OCI-LY3 (cell line): ENCODE results near the gene NR3C1.

Source experiments
- H2AFZ ChIP-seq: fragments of 200-600, 300-600 bp; shearing (Covaris generic); 2 replicates; pipeline ENCODE4 v1.6.0; 2014; ENCODE audit warnings: antibody characterized with exemption, low read depth, low read length
- H3K27ac ChIP-seq: fragments of 200-600, 300-600 bp; sonication (generic); 2 replicates; pipeline ENCODE4 v1.5.1; 2014; ENCODE audit warnings: mild to moderate bottlenecking, low read length, moderate library complexity, mixed read lengths
- H3K27me3 ChIP-seq: fragments of 200-600, 300-600 bp; sonication (generic); 2 replicates; pipeline ENCODE4 v1.6.1; 2014; ENCODE audit warnings: low read depth, low read length, mixed read lengths
- H3K36me3 ChIP-seq: fragments of 200-600, 300-600 bp; sonication (generic); replicated peaks from 2 replicates; pipeline ENCODE3; 2014; ENCODE audit warnings: low read depth, low read length, mixed read lengths
- H3K4me1 ChIP-seq: fragments of 300-600, 200-600 bp; sonication (generic); 2 replicates; pipeline ENCODE4 v1.6.1; 2014; ENCODE audit warnings: low read length, mixed read lengths
- H3K4me2 ChIP-seq: fragments of 200-600, 300-600 bp; sonication (generic); 2 replicates; pipeline ENCODE4 v1.6.1; 2014; ENCODE audit warnings: low read length, mixed read lengths
- H3K4me3 ChIP-seq: fragments of 300-600, 200-600 bp; sonication (generic); 2 replicates; pipeline ENCODE4 v1.5.1; 2014; ENCODE audit warnings: antibody characterized with exemption, mild to moderate bottlenecking, low read length, moderate library complexity
- H3K79me2 ChIP-seq: fragments of 300-600, 200-600 bp; shearing (Covaris generic); 2 replicates; pipeline ENCODE4 v1.6.1; 2014; ENCODE audit warnings: mild to moderate bottlenecking, low read length, mixed read lengths
- H3K9ac ChIP-seq: fragments of 300-600, 200-600 bp; shearing (Covaris generic); 2 replicates; pipeline ENCODE4 v1.6.0; 2014; ENCODE audit warnings: mild to moderate bottlenecking, low read length, moderate library complexity
- H3K9me3 ChIP-seq: fragments of 200-600, 300-600 bp; shearing (Covaris generic); 2 replicates; pipeline ENCODE4 v1.6.1; 2014; ENCODE audit warnings: low read length, mixed read lengths; ENCODE audit not compliant: insufficient read depth
- H4K20me1 ChIP-seq: fragments of 200-600, 300-600 bp; sonication (generic); 2 replicates; pipeline ENCODE4 v1.6.1; 2016; ENCODE audit warnings: low read length, mixed read lengths; ENCODE audit not compliant: insufficient read depth
- CTCF ChIP-seq: fragments of 200-600, 300-600 bp; sonication (generic); IDR thresholded peaks from 2 replicates; pipeline ENCODE4 v1.5.1; 2014; ENCODE audit warnings: antibody characterized with exemption, low read length, low read depth
- EZH2phosphoT487 ChIP-seq: fragments of 200-600 bp; shearing (Covaris generic); IDR thresholded peaks from 2 replicates; pipeline ENCODE4 v1.6.1; 2018; ENCODE audit warnings: antibody characterized with exemption, mixed run types, low read depth

Gene NR3C1

GRCh38 chr5:143341807-143342570 lies 61.5 kb downstream of the NR3C1 start:
- H2AFZ ChIP-seq = no peak overlapping the region
- H3K27ac ChIP-seq = peak overlapping the region; percentile 48
- H4K20me1 ChIP-seq = peaks cover 89% of the 10 kb centered on the region
- no peaks in the 10 kb centered on the region for H3K9me3 ChIP-seq
- no peak for TF ChIP-seq CTCF
- no peak for TF ChIP-seq EZH2phosphoT487
- no peak overlapping the region for H3K4me3 ChIP-seq
- H3K9ac ChIP-seq = no peak overlapping the region
- peaks cover 20% of the 10 kb centered on the region for H3K36me3 ChIP-seq
- peaks cover 28% of the 10 kb centered on the region for H3K4me1 ChIP-seq
- H3K4me2 ChIP-seq = peak overlapping the region; percentile 54
- peaks cover 98% of the 10 kb centered on the region for H3K79me2 ChIP-seq
- no peaks in the 10 kb centered on the region for H3K27me3 ChIP-seq

DNA sequence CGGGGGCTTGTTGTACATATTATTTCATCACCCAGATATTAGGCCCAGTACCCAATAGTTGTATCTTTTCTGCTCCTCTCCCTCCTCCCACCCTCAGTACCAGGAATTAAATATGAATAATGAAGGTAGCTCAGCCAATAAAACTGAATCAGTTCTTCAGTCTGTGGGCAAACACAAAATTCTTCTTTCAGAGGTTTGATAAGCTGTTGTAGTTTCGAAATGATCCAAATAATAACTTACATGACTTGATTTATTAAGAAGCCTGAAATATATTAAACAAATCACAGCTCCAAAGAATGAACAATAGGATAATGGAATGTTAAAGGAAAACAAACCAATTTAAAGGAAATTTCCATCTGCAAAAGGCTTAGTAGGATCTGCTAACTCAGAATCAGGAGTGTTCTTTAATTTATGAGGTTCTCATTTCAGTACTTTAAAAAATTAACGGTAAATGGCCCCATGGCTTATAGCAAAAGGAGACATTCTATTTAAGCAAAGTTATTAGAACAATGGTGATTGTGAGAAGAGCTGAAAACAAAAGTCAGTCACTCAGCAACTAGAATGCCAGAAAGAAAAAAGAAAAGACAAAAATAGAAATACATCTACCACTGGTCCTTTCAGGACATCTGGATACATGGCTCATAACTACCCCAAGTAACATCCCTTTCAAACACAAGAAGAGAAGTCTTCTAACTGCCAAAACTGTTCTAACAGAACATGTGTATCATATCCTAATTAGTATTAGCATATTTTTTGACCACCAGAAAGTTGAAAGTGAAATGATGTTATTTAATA lies 62.4 kb downstream of the NR3C1 start:
- no peak overlapping the region for H3K27ac ChIP-seq

DNA sequence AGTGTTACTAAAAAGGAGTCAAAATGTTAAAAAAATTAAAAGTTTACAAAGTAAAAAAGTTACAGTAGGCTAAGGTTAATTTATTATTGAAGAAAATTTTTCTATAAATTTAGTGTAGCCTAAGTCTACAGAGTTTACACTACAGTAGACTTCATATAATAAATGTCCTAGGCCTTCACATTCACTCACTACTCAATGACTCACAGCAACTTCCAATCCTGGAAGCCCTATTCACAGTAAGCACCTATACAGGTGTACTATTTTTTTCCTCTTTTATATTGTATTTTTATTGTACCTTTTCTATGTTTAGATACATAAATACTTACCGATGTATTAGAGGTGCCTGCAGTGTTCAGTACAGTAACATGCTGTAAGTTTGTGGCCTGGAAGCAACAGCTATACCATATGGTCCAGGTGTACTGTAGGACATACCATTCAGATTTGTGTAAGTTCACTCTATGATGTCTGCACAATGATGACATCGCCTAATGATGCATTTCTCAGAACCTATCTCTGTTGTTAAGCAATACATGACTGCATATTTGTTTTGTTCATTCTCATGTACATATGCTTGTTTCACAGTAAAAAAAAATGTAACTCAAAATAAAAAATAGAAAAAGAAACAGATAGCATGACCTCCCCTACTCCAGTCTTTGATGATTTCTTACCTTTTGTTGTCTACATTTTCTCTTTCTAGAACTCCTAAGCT lies 64.7 kb downstream of the NR3C1 start:
- Histone ChIP-seq H3K79me2 (peaks cover 93% of the 10 kb centered on the region), H3K4me1 (peaks cover 23% of the 10 kb centered on the region), H3K36me3 (peaks cover 18% of the 10 kb centered on the region), H3K4me2 (no peak overlapping the region), H2AFZ (no peak overlapping the region), H3K9me3 (no peaks in the 10 kb centered on the region), H3K27ac (no peak overlapping the region), H3K27me3 (no peaks in the 10 kb centered on the region), H3K9ac (no peak overlapping the region), H4K20me1 (peaks cover 86% of the 10 kb centered on the region), H3K4me3 (no peak overlapping the region)
- no peak for TF ChIP-seq CTCF
- no peak for TF ChIP-seq EZH2phosphoT487

More for the DNA sequence above, 62.4 kb downstream of the NR3C1 start:
- H3K4me2 ChIP-seq = no peak overlapping the region
- no peaks in the 10 kb centered on the region for H3K27me3 ChIP-seq
- peaks cover 18% of the 10 kb centered on the region for H3K36me3 ChIP-seq
- no peak overlapping the region for H3K9ac ChIP-seq
- H2AFZ ChIP-seq = no peak overlapping the region
- no peaks in the 10 kb centered on the region for H3K9me3 ChIP-seq
- H4K20me1 ChIP-seq = peaks cover 89% of the 10 kb centered on the region
- H3K79me2 ChIP-seq = peaks cover 98% of the 10 kb centered on the region
- TF ChIP-seq CTCF (no peak), EZH2phosphoT487 (no peak)
- H3K4me1 ChIP-seq = peaks cover 23% of the 10 kb centered on the region
- H3K4me3 ChIP-seq = no peak overlapping the region

DNA sequence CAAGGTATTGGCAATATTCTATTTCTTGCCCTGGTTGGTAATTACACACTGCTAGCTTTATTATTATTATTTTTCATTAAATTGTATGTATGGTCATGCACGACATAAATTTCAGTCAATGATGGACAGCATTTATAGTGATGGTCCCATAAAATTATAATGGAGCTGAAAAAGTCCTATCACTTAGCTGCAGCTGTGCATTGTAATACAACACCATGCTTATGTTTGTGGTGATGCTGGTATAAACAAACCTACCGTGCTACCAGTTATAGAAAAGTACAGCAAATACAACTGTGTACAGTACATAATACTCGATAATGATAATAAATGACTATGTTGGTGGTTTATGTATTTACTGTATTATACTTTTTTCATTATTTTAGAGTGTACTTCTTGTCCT lies 65.5 kb downstream of the NR3C1 start:
- H3K9me3 ChIP-seq = no peaks in the 10 kb centered on the region
- H3K27ac ChIP-seq = no peak overlapping the region
- H3K4me3 ChIP-seq = no peak overlapping the region
- no peak overlapping the region for H3K9ac ChIP-seq
- H3K36me3 ChIP-seq = peaks cover 18% of the 10 kb centered on the region
- H2AFZ ChIP-seq = no peak overlapping the region
- TF ChIP-seq CTCF (no peak), EZH2phosphoT487 (no peak)
- H3K27me3 ChIP-seq = no peaks in the 10 kb centered on the region
- H3K4me2 ChIP-seq = no peak overlapping the region
- peaks cover 84% of the 10 kb centered on the region for H3K79me2 ChIP-seq
- H4K20me1 ChIP-seq = peaks cover 78% of the 10 kb centered on the region
- H3K4me1 ChIP-seq = peaks cover 22% of the 10 kb centered on the region
